ENCODE measurements around the gene LNX1. TPM values are rescaled to one million over a fixed set of nuclear protein-coding genes. Genes with fewer than 3 reads are reported as not detected.

Gene LNX1
- total and polyA plus RNA-seq, 2 donors (not counting 3 experiments of a cell fraction or from before 2014, with no cell fraction given): 0.72 to 1.3 TPM

DNA sequence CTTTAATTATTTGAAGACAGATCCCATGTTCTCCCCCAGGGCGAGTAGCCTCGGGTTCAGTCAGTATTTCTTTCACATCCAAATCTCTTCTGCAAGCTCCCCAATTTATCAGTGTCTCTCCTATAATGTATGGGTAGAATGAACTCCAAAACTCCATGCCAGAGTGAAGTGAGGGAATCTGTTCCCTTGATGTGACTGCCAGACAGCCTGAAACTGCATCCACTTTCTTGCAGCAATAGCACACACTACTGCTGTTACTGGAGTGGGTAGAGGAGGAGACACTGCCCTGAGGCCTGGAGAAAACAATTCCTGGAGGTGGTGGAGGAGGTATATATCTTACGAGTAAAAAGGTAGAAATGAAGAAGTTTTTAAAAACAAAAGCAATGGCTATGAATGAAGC lies 11.0 kb downstream of the LNX1 start:
- Histone ChIP-seq H3K4me2 (ENCODE audit: insufficient read depth, low read length) (no peak overlapping the region), H3K27ac (ENCODE audit: insufficient read depth, low read depth, low read length) (no peak overlapping the region), H3K9me3 (replicated peaks; ENCODE audit: control insufficient read depth, insufficient read depth, low read length) (no peaks in the 10 kb centered on the region), H3K9ac (replicated peaks; ENCODE audit: extremely low read depth, insufficient read depth, low read length) (no peak overlapping the region), H4K20me1 (replicated peaks; ENCODE audit: control insufficient read depth, extremely low read depth, insufficient read depth, low read length) (no peaks in the 10 kb centered on the region), H3K79me2 (ENCODE audit: control insufficient read depth, insufficient read depth, low read length) (no peaks in the 10 kb centered on the region), H3K9me1 (replicated peaks; ENCODE audit: control insufficient read depth, extremely low read depth, insufficient read depth, low read length) (no peaks in the 10 kb centered on the region), H3K4me3 (replicated peaks in 1 of 3; ENCODE audit: insufficient read depth in 1 of 3, low read depth in 1 of 3, low read length in 3 of 3) (no peak overlapping the region), H3K27me3 (ENCODE audit: control insufficient read depth in 2 of 2, insufficient read depth in 2 of 2, low read length in 2 of 2) (no peaks in the 10 kb centered on the region), H3K4me1 (ENCODE audit: control insufficient read depth, extremely low read depth, insufficient read depth, low read length) (peaks cover 15% of the 10 kb centered on the region), H2AFZ (ENCODE audit: low read depth, low read length) (no peak overlapping the region), H3K36me3 (ENCODE audit: control insufficient read depth in 2 of 2, extremely low read depth in 1 of 2, insufficient read depth in 2 of 2, low read length in 2 of 2) (no peaks in the 10 kb centered on the region)
- dilution Hi-C loops (cut with MboI; ENCODE audit: extremely low pct_ligation_motif_present, low sequenced_read_pairs) (no loop called here), intact Hi-C loops (cut with micrococcal nuclease) (no loop called here)
- TF ChIP-seq, protein P1, sequence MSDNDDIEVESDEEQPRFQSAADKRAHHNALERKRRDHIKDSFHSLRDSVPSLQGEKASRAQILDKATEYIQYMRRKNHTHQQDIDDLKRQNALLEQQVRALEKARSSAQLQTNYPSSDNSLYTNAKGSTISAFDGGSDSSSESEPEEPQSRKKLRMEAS (IDR thresholded peaks at IDR 0.05; ENCODE audit: insufficient read depth, insufficient read length): no peak
- TF ChIP-seq FOS (IDR thresholded peaks at IDR 0.05; ENCODE audit: borderline replicate concordance, insufficient read depth, low read length) (no peak), JUN (IDR thresholded peaks at IDR 0.05; ENCODE audit: borderline replicate concordance, insufficient read depth, insufficient read length, low read depth) (no peak), EZH2 (IDR thresholded peaks at IDR 0.05; ENCODE audit: borderline replicate concordance, low read depth, low read length, severe bottlenecking) (no peak), POLR2A (IDR thresholded peaks at IDR 0.05; ENCODE audit: low read depth, low read length) (no peak), GATA2 (IDR thresholded peaks at IDR 0.05; ENCODE audit: insufficient read depth, insufficient read length, low read depth, low read length) (no peak), MYC (IDR thresholded peaks at IDR 0.05; ENCODE audit: low read depth, low read length) (no peak), POLR2AphosphoS5 (IDR thresholded peaks at IDR 0.05; ENCODE audit: insufficient read depth, low read depth, low read length) (no peak)
- TF ChIP-seq, protein P2, sequence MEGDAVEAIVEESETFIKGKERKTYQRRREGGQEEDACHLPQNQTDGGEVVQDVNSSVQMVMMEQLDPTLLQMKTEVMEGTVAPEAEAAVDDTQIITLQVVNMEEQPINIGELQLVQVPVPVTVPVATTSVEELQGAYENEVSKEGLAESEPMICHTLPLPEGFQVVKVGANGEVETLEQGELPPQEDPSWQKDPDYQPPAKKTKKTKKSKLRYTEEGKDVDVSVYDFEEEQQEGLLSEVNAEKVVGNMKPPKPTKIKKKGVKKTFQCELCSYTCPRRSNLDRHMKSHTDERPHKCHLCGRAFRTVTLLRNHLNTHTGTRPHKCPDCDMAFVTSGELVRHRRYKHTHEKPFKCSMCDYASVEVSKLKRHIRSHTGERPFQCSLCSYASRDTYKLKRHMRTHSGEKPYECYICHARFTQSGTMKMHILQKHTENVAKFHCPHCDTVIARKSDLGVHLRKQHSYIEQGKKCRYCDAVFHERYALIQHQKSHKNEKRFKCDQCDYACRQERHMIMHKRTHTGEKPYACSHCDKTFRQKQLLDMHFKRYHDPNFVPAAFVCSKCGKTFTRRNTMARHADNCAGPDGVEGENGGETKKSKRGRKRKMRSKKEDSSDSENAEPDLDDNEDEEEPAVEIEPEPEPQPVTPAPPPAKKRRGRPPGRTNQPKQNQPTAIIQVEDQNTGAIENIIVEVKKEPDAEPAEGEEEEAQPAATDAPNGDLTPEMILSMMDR (IDR thresholded peaks at IDR 0.05; ENCODE audit: extremely low read depth in 1 of 2, insufficient read depth in 1 of 2, low read depth in 1 of 2, low read length in 2 of 2): no peak
- no peak for DNase-seq (ENCODE audit: low read depth, low spot score)
- BruUV-seq (replicated peaks): no TSS peak
- ChIA-PET CTCF (interaction anchor here (1.0 kb wide), 1 partner anchor 10 kb away, joined by 3 read pairs; no protein-coding TSS in a partner anchor), POLR2A (no interaction called here)
- no peak for FAIRE-seq

Measured in endothelial cell of umbilical vein (primary cell).